CD14-positive monocyte (primary cell): ENCODE data around the gene PRAME. TPM values are rescaled to one million over a fixed set of nuclear protein-coding genes. Genes with fewer than 3 reads are reported as not detected.

Source experiments
- DNase-seq, 3 donors: peaks; one replicate each; pipeline ENCODE4 v3.0.0-alpha.2; 2011 to 2022
- H2AFZ ChIP-seq: 2 replicates; pipeline ENCODE4 v1.6.0; 2012; ENCODE audit warnings: mild to moderate bottlenecking, low read depth, low read length, inconsistent platforms; ENCODE audit not compliant: insufficient read depth, poor library complexity, severe bottlenecking
- H3K27ac ChIP-seq, 2 donors: 1 replicate in 1 of 2; 2 replicates in 1 of 2; pipeline ENCODE4 v1.5.1; 2012 to 2013; ENCODE audit warnings: low read length in 2 of 2, control low read depth in 1 of 2, inconsistent platforms in 1 of 2, low read depth in 1 of 2, mild to moderate bottlenecking in 1 of 2
- H3K27me3 ChIP-seq, 2 donors: one replicate each; pipeline versions ENCODE4 v1.6.0 to v1.6.1; 2011 to 2013; ENCODE audit warnings: low read length in 2 of 2; ENCODE audit not compliant: control insufficient read depth in 2 of 2, insufficient read depth in 2 of 2
- H3K36me3 ChIP-seq, 2 donors: replicated peaks in 1 of 2; 1 replicate in 1 of 2; 2 replicates in 1 of 2; pipeline versions ENCODE4 v1.5.1 to v1.6.1; 2012 to 2013; ENCODE audit warnings: low read length in 2 of 2, control low read depth in 1 of 2, inconsistent platforms in 1 of 2, mild to moderate bottlenecking in 1 of 2; ENCODE audit not compliant: insufficient read depth in 2 of 2, control insufficient read depth in 1 of 2
- H3K4me1 ChIP-seq, 2 donors: 1 replicate in 1 of 2; 2 replicates in 1 of 2; pipeline versions ENCODE4 v1.5.1 to v1.6.1; 2012 to 2013; ENCODE audit warnings: low read length in 2 of 2, control low read depth in 1 of 2, inconsistent platforms in 1 of 2, mild to moderate bottlenecking in 1 of 2, moderate library complexity in 1 of 2; ENCODE audit not compliant: insufficient read depth in 2 of 2, control insufficient read depth in 1 of 2
- H3K4me2 ChIP-seq: replicated peaks from 2 replicates; pipeline ENCODE3; 2012; ENCODE audit warnings: low read length, moderate library complexity, mild to moderate bottlenecking; ENCODE audit not compliant: poor library complexity, severe bottlenecking; ENCODE audit errors: extremely low read depth
- H3K4me3 ChIP-seq, 3 experiments: fragments of 200-600 bp in 1 of 3; sonication (generic) in 1 of 3; replicated peaks in 1 of 3; 1 replicate in 2 of 3; 2 replicates in 1 of 3; pipeline ENCODE4 v1.5.1; 2011 to 2013; ENCODE audit warnings: low read length in 3 of 3, mild to moderate bottlenecking in 3 of 3, control low read depth in 2 of 3, low read depth in 2 of 3, inconsistent platforms in 1 of 3, moderate library complexity in 1 of 3
- H3K79me2 ChIP-seq: 2 replicates; pipeline ENCODE4 v1.6.0; 2012; ENCODE audit warnings: mild to moderate bottlenecking, control low read depth, inconsistent platforms, low read length, moderate library complexity; ENCODE audit not compliant: insufficient read depth
- H3K9ac ChIP-seq: 2 replicates; pipeline ENCODE4 v1.6.0; 2017; ENCODE audit warnings: low read length, mild to moderate bottlenecking; ENCODE audit not compliant: insufficient read depth, poor library complexity, severe bottlenecking
- H3K9me3 ChIP-seq, 2 donors: replicated peaks in 1 of 2; 1 replicate in 1 of 2; 2 replicates in 1 of 2; pipeline versions ENCODE4 v1.5.1 to v1.6.1; 2012 to 2013; ENCODE audit warnings: low read length in 2 of 2, control low read depth in 1 of 2; ENCODE audit not compliant: control insufficient read depth in 1 of 2, insufficient read depth in 1 of 2
- H4K20me1 ChIP-seq: 2 replicates; pipeline ENCODE4 v1.6.0; 2012; ENCODE audit warnings: mild to moderate bottlenecking, low read length, control low read depth, moderate library complexity; ENCODE audit not compliant: insufficient read depth
- H3K27ac Mint-ChIP-seq, 7 donors: one replicate each; pipeline ENCODE4 v1.8.0; 2020; ENCODE audit warnings: mild to moderate bottlenecking in 7 of 7, mixed read lengths in 7 of 7, moderate library complexity in 6 of 7, inconsistent platforms in 2 of 7
- H3K27me3 Mint-ChIP-seq, 3 donors: one replicate each; pipeline ENCODE4 v1.8.0; 2021 to 2022; ENCODE audit warnings: low read depth in 3 of 3, mild to moderate bottlenecking in 3 of 3, mixed read lengths in 3 of 3, moderate library complexity in 3 of 3, inconsistent platforms in 1 of 3
- H3K36me3 Mint-ChIP-seq, 2 donors: one replicate each; pipeline ENCODE4 v1.8.0; 2020; ENCODE audit warnings: mixed read lengths in 2 of 2, inconsistent platforms in 1 of 2, mild to moderate bottlenecking in 1 of 2
- H3K4me1 Mint-ChIP-seq: one replicate; pipeline ENCODE4 v1.8.0; 2020; ENCODE audit warnings: mild to moderate bottlenecking, mixed read lengths
- H3K4me3 Mint-ChIP-seq, 2 donors: one replicate each; pipeline ENCODE4 v1.8.0; 2020; ENCODE audit warnings: mild to moderate bottlenecking in 2 of 2, mixed read lengths in 2 of 2, moderate library complexity in 1 of 2
- H3K9me3 Mint-ChIP-seq, 7 donors: one replicate each; pipeline ENCODE4 v1.8.0; 2020 to 2022; ENCODE audit warnings: mixed read lengths in 7 of 7, mild to moderate bottlenecking in 6 of 7, moderate library complexity in 6 of 7, inconsistent platforms in 2 of 7
- WGBS: methylation state at CpG from one replicate; pipeline ENCODE4 v1.1.5; 2013; ENCODE audit warnings: missing lambda C conversion rate; ENCODE audit not compliant: insufficient coverage; 5-methylcytosine and 5-hydroxymethylcytosine counted together
- intact Hi-C, 2 donors: fragments of 100-400 bp; cut with micrococcal nuclease; formaldehyde crosslinking; loops; one replicate each; pipeline versions ENCODE4 v1.15.0 to v1.15.1; 2023
- polyA plus RNA-seq, 3 donors: library from polyadenylated mRNA; depleted of rRNA in 1 of 3; unstranded in 2 of 3; stranded (reverse) in 1 of 3; fragments of 300-500 nt in 2 of 3; fragments of >200 nt in 1 of 3; fragmentation: Illumina TruSeq in 2 of 3; gene quantifications; 1 replicate in 2 of 3; 2 replicates in 1 of 3; pipeline ENCODE4 v1.2.3, GENCODE V29; 2012 to 2021
- TF ChIP-seq, protein P1 (sequence below): fragments of 200-600 bp; IDR thresholded peaks from one replicate; pipeline ENCODE4 v1.8.0; 2022; ENCODE audit warnings: antibody characterized with exemption, mild to moderate bottlenecking

The PRAME gene
- polyA plus RNA-seq, 3 donors, result not detected

GRCh38 chr22:22550789-22551434 is 8.2 kb downstream of the PRAME start:
- Histone ChIP-seq H3K79me2 (no peaks in the 10 kb centered on the region), H2AFZ (no peak overlapping the region), H3K36me3 (no peaks in the 10 kb centered on the region), H4K20me1 (no peaks in the 10 kb centered on the region), H3K4me2 (no peak overlapping the region), H3K9me3 (no peaks in the 10 kb centered on the region), H3K27ac (no peak overlapping the region), H3K4me3 (no peak overlapping the region), H3K9ac (no peak overlapping the region), H3K27me3 (no peaks in the 10 kb centered on the region), H3K4me1 (peaks cover 26 to 38% of the 10 kb centered on the region in 2 donors)
- intact Hi-C loops, result no loop called here
- no peaks in the 10 kb centered on the region for H3K9me3 Mint-ChIP-seq
- H3K36me3 Mint-ChIP-seq, result no peaks in the 10 kb centered on the region
- 98% methylated on average over 5 of the region's 8 CpGs for WGBS
- H3K27ac Mint-ChIP-seq, result no peak overlapping the region
- DNase-seq, result no peak
- peaks cover 37% of the 10 kb centered on the region for H3K4me1 Mint-ChIP-seq
- no peaks in the 10 kb centered on the region for H3K27me3 Mint-ChIP-seq
- TF ChIP-seq, protein P1, sequence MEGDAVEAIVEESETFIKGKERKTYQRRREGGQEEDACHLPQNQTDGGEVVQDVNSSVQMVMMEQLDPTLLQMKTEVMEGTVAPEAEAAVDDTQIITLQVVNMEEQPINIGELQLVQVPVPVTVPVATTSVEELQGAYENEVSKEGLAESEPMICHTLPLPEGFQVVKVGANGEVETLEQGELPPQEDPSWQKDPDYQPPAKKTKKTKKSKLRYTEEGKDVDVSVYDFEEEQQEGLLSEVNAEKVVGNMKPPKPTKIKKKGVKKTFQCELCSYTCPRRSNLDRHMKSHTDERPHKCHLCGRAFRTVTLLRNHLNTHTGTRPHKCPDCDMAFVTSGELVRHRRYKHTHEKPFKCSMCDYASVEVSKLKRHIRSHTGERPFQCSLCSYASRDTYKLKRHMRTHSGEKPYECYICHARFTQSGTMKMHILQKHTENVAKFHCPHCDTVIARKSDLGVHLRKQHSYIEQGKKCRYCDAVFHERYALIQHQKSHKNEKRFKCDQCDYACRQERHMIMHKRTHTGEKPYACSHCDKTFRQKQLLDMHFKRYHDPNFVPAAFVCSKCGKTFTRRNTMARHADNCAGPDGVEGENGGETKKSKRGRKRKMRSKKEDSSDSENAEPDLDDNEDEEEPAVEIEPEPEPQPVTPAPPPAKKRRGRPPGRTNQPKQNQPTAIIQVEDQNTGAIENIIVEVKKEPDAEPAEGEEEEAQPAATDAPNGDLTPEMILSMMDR, result no peak
- no peak overlapping the region for H3K4me3 Mint-ChIP-seq

- H3K27me3 ChIP-seq, result no peaks in the 10 kb centered on the region
- no peak overlapping the region for H3K4me3 ChIP-seq
- WGBS, result 100% methylated on average over 1 of the region's 1 CpG
- TF ChIP-seq, protein P1, result no peak
- peaks cover 29 to 31% of the 10 kb centered on the region in 2 donors for H3K4me1 ChIP-seq
- H3K36me3 Mint-ChIP-seq, result no peaks in the 10 kb centered on the region
- no peaks in the 10 kb centered on the region for H3K36me3 ChIP-seq
- no peaks in the 10 kb centered on the region for H3K27me3 Mint-ChIP-seq
- H3K9me3 ChIP-seq, result no peaks in the 10 kb centered on the region
- no peak overlapping the region for H3K4me3 Mint-ChIP-seq
- H4K20me1 ChIP-seq, result no peaks in the 10 kb centered on the region
- no peaks in the 10 kb centered on the region for H3K9me3 Mint-ChIP-seq
- H3K4me2 ChIP-seq, result no peak overlapping the region
- peaks cover 30% of the 10 kb centered on the region for H3K4me1 Mint-ChIP-seq
- no peak for DNase-seq
- no peaks in the 10 kb centered on the region for H3K79me2 ChIP-seq
- H3K27ac ChIP-seq, result no peak overlapping the region
- H3K9ac ChIP-seq, result no peak overlapping the region
- no peak overlapping the region for H2AFZ ChIP-seq
- no peak overlapping the region for H3K27ac Mint-ChIP-seq
- intact Hi-C loops, result no loop called here
Observed at GRCh38 chr22:22548910-22549309, 10.2 kb downstream of the PRAME start.
